22Rv1 (cell line): Measurements from ENCODE around the gene CCDC187.

Source experiments
- H3K27ac ChIP-seq: fragments of 450-650 bp; 2 replicates; pipeline ENCODE4 v1.5.1; 2017
- CTCF ChIP-seq: fragments of 450-650 bp; IDR thresholded peaks from 2 replicates; pipeline ENCODE4 v1.5.1; 2017; ENCODE audit warnings: mild to moderate bottlenecking
- ZFX ChIP-seq: fragments of 450-650 bp; IDR thresholded peaks from 2 replicates; pipeline ENCODE4 v1.6.1; 2017; ENCODE audit warnings: antibody characterized with exemption, borderline replicate concordance

Gene CCDC187

GRCh38 chr9:136309101-136309801 is 5.4 kb upstream of the CCDC187 start:
- no peak overlapping the region for H3K27ac ChIP-seq

DNA sequence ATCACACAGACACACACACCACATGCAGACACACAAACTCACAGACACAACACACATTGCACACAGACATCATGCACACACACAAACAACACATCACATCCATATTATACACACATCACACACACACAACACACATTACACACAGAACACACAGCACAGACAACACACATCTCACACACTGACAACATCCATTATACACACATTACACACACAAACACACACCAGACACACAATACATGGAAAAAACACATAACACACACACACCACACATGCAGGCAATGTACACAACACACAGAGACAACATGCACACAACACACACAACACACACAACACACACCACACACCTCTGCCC is 4.8 kb upstream of the CCDC187 start:
- H3K27ac ChIP-seq = no peak overlapping the region
- TF ChIP-seq CTCF = no peak
- TF ChIP-seq ZFX = no peak

More at GRCh38 chr9:136309101-136309801, 5.4 kb upstream of the CCDC187 start:
- no peak for TF ChIP-seq ZFX
- TF ChIP-seq CTCF = no peak

- no peak overlapping the region for H3K27ac ChIP-seq
- no peak for TF ChIP-seq ZFX
- no peak for TF ChIP-seq CTCF
These were observed 4.3 kb upstream of the CCDC187 start for GRCh38 chr9:136308006-136308701.

GRCh38 chr9:136307215-136307750 is 3.4 kb upstream of the CCDC187 start:
- TF ChIP-seq CTCF = no peak
- TF ChIP-seq ZFX = no peak
- H3K27ac ChIP-seq = no peak overlapping the region

GRCh38 chr9:136306211-136307208 is 2.6 kb upstream of the CCDC187 start:
- H3K27ac ChIP-seq = no peak overlapping the region

DNA sequence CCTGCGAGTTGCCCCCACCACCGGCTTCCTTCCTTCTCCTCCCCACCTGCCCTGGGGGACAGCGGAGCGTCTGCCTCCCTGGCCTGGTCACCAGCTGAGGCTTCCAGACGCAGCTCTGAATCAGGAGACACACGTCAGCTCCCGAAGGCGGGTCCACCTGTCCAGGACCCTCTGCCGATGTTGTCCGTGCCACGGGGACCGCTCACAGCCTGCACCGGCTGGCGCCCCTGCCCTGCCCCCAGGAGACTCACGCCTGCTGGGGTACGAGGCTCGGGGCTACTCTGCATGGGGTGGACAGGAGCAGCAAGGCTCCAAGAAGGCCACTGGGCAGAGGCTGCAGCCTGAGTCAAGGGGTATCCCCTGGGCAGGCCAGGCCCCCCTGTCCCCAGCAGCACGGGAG is 1.9 kb upstream of the CCDC187 start:
- no peak for TF ChIP-seq CTCF
- TF ChIP-seq ZFX = no peak
- no peak overlapping the region for H3K27ac ChIP-seq

More at GRCh38 chr9:136306211-136307208, 2.6 kb upstream of the CCDC187 start:
- TF ChIP-seq ZFX = no peak
- no peak for TF ChIP-seq CTCF
